Testis (tissue), 2 donors: Measurements from ENCODE around the gene TMEM31.

Experiments used
- CTCF ChIP-seq, 3 experiments: fragments of 450-650 bp in 2 of 3; fragments of 200-600 bp in 1 of 3; sonication (generic) in 1 of 3; IDR thresholded peaks; one replicate each; pipeline ENCODE4 v1.5.1; 2016 to 2019; ENCODE audit warnings: antibody characterized with exemption in 3 of 3, mild to moderate bottlenecking in 2 of 3, moderate library complexity in 1 of 3
- POLR2A ChIP-seq: fragments of 450-650 bp; IDR thresholded peaks from one replicate; pipeline ENCODE4 v1.6.1; 2017; ENCODE audit warnings: antibody characterized with exemption, mild to moderate bottlenecking, moderate library complexity

- no peak for TF ChIP-seq CTCF (IDR thresholded peaks at IDR 0.05)
- no peak for TF ChIP-seq POLR2A
These were observed 35.9 kb upstream of the TMEM31 start for GRCh38 chrX:103674531-103675454.
